ENCODE results near the gene IL23A. TPM values are rescaled to one million over a fixed set of nuclear protein-coding genes. Genes with fewer than 3 reads are reported as not detected.

Gene IL23A
- total RNA-seq, 1 experiment from 2014 or later, result 0.41 TPM

GRCh38 chr12:56304872-56305590 lies 33.7 kb upstream of the IL23A start:
- no peak for ATAC-seq
- Histone ChIP-seq H3K36me3 (ENCODE audit: control insufficient read depth, insufficient read depth, low read length) (no peaks in the 10 kb centered on the region; the same call in 1 of the 2 replicates), H3K27ac (ENCODE audit: low read length) (no peak overlapping the region), H3K9me3 (ENCODE audit: control insufficient read depth, insufficient read depth, low read depth, low read length) (no peaks in the 10 kb centered on the region), H3K4me1 (ENCODE audit: control insufficient read depth, insufficient read depth, low read length) (peaks cover 7% of the 10 kb centered on the region), H3K27me3 (ENCODE audit: control insufficient read depth, insufficient read depth, low read length) (no peaks in the 10 kb centered on the region), H3K4me3 (ENCODE audit: low read depth in 2 of 2, low read length in 2 of 2) (no peak overlapping the region)
- CTCF ChIA-PET, result no interaction called here
- no peak for DNase-seq (ENCODE audit: low read depth, low spot score)
- TF ChIP-seq TCF7L2 (IDR thresholded peaks at IDR 0.05; ENCODE audit: low read depth, low read length) (no peak), POLR2AphosphoS5 (IDR thresholded peaks at IDR 0.05; ENCODE audit: low read depth, low read length) (no peak), REST (IDR thresholded peaks at IDR 0.05; ENCODE audit: insufficient read depth in 1 of 2, low read depth in 2 of 2, low read length in 1 of 2) (no peak), CTCF (IDR thresholded peaks at IDR 0.05) (no peak), SIN3A (IDR thresholded peaks at IDR 0.05; ENCODE audit: borderline replicate concordance, insufficient read depth, low read depth, low read length) (no peak)
- POLR2A ChIA-PET, result no interaction called here
- intact Hi-C loops (cut with micrococcal nuclease; ENCODE audit: unreplicated experiment), result no loop called here
- in situ Hi-C loops (cut with HindIII; ENCODE audit: low pct_unique_long_range_greater_than_20kb, low sequenced_read_pairs), result no loop called here
- no TSS peak for BruUV-seq (replicated peaks)

GRCh38 chr12:56307221-56307965 lies 31.3 kb upstream of the IL23A start:
- no peaks in the 10 kb centered on the region for H3K9me3 ChIP-seq (ENCODE audit: control insufficient read depth, insufficient read depth, low read depth, low read length)
- H3K4me3 ChIP-seq (ENCODE audit: low read depth in 2 of 2, low read length in 2 of 2), result no peak overlapping the region
- no peaks in the 10 kb centered on the region for H3K4me1 ChIP-seq (ENCODE audit: control insufficient read depth, insufficient read depth, low read length)
- ChIA-PET POLR2A (interaction anchor here (0.7 kb wide), 1 partner anchor 184 kb away, joined by 4 read pairs; no protein-coding TSS in a partner anchor), CTCF (interaction anchor here (0.7 kb wide), 1 partner anchor 118 kb away, joined by 4 read pairs; no protein-coding TSS in a partner anchor)
- ATAC-seq, result no peak
- no peaks in the 10 kb centered on the region for H3K27me3 ChIP-seq (ENCODE audit: control insufficient read depth, insufficient read depth, low read length)
- in situ Hi-C loops (cut with HindIII; ENCODE audit: low pct_unique_long_range_greater_than_20kb, low sequenced_read_pairs), result no loop called here
- H3K27ac ChIP-seq (ENCODE audit: low read length), result no peak overlapping the region
- peaks cover 5% of the 10 kb centered on the region; the same call in 1 of the 2 replicates for H3K36me3 ChIP-seq (ENCODE audit: control insufficient read depth, insufficient read depth, low read length)
- no peak for DNase-seq (ENCODE audit: low read depth, low spot score)
- TF ChIP-seq CTCF (IDR thresholded peaks at IDR 0.05), result no peak
- no peak for TF ChIP-seq REST (IDR thresholded peaks at IDR 0.05; ENCODE audit: insufficient read depth in 1 of 2, low read depth in 2 of 2, low read length in 1 of 2)
- no peak for TF ChIP-seq TCF7L2 (IDR thresholded peaks at IDR 0.05; ENCODE audit: low read depth, low read length)
- no peak for TF ChIP-seq SIN3A (IDR thresholded peaks at IDR 0.05; ENCODE audit: borderline replicate concordance, insufficient read depth, low read depth, low read length)
- TF ChIP-seq POLR2AphosphoS5 (IDR thresholded peaks at IDR 0.05; ENCODE audit: low read depth, low read length), result no peak
- no TSS peak for BruUV-seq (replicated peaks)
- intact Hi-C loops (cut with micrococcal nuclease; ENCODE audit: unreplicated experiment), result no loop called here
